ENCODE results near the gene RGL3. TPM values are rescaled to one million over a fixed set of nuclear protein-coding genes. Genes with fewer than 3 reads are reported as not detected.

The RGL3 gene
- polyA plus RNA-seq, 4 donors: 1.1 to 5.6 (median 1.5) TPM; not detected in 1

DNA sequence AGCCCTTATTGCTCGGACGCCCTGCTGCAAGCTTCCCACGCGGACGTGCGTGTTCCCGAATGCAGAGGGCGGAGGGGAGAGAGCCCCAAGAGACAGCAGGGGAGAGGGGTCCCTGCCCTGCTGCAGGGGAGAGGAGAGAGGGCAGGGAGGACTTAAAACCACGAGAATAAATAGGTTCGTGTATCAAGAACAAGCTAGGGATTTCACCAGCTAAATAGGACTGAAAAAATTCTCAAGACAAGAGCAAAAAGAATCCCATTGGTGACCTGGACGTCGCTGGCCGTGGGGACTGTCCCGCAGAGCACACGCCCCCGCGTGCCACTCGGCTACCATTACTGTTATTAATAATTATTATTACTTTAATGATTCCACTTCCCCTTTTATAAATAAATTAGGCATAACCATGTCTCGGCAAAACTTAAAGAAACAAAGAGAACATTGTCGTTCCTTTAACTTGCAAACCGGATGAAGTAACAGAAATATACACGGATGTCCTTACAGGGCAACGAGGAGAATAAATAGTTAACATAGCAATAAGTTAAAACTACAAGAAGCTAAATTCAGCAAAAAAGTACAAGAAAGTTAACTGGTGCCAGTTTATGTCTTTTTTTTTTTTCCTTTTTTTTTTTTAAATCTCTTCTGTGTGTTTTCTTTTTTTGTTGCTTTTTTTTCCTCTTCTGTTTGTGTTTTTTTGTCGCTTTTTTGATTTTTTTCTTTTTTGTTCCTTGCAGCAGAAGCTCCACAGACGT lies 32.9 kb upstream of the RGL3 start:
- Histone ChIP-seq H3K4me1 (ENCODE audit: control insufficient read depth in 3 of 3, insufficient read depth in 2 of 3, low read depth in 1 of 3, low read length in 2 of 3) (peaks cover 0 to 3% (median 0%) of the 10 kb centered on the region in 3 donors), H3K36me3 (ENCODE audit: control insufficient read depth in 3 of 3, insufficient read depth in 2 of 3, low read depth in 1 of 3, low read length in 3 of 3) (peaks cover 10 to 39% (median 11%) of the 10 kb centered on the region in 3 donors), H3K27ac (ENCODE audit: low read depth in 1 of 3, low read length in 2 of 3) (no peak overlapping the region), H3K9me3 (ENCODE audit: control insufficient read depth in 2 of 2, insufficient read depth in 1 of 2, low read depth in 1 of 2, low read length in 1 of 2) (no peaks in the 10 kb centered on the region), H3K27me3 (ENCODE audit: control insufficient read depth in 3 of 3, insufficient read depth in 3 of 3, low read length in 3 of 3) (peaks cover 0 to 3% (median 0%) of the 10 kb centered on the region in 3 donors), H3K4me3 (ENCODE audit: low read depth in 1 of 3, low read length in 3 of 3) (no peak overlapping the region)
- 35 to 37% (median 35%) methylated on average over 23 to 25 of the region's 25 CpGs for WGBS, 3 donors
- FAIRE-seq: no peak
- DNase-seq: no peak

DNA sequence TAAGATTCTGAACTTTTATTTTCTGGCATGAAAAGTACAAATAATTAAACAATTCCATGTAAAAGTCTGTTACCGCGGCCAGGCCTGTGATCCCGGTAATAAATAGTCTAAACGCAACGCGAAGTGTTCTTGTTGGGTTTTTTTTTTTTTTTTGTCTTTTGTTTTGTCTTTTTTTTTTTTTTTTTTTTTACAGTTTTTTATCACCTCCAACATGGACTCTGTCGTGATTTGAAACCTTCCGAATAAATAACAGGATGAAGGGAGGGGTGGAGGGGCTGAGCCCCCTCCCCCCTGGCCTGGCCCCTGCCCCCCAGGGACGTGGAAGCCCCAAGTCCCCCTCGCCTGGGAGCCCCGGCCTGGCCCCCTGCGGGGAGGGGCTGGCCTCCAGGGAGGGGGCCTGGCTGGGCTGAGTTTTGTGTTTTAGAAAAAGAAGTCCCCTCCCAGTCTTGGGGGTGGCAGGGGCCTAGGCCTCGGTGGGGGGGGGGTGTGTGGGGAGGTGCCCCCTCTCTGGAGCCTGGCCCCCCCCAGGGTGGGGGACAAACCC lies 32.3 kb upstream of the RGL3 start:
- Histone ChIP-seq H3K27ac (ENCODE audit: low read depth in 1 of 3, low read length in 2 of 3) (no peak overlapping the region), H3K4me1 (ENCODE audit: control insufficient read depth in 3 of 3, insufficient read depth in 2 of 3, low read depth in 1 of 3, low read length in 2 of 3) (peaks cover 0 to 3% (median 0%) of the 10 kb centered on the region in 3 donors), H3K4me3 (ENCODE audit: low read depth in 1 of 3, low read length in 3 of 3) (no peak overlapping the region), H3K9me3 (ENCODE audit: control insufficient read depth in 2 of 2, insufficient read depth in 1 of 2, low read depth in 1 of 2, low read length in 1 of 2) (no peaks in the 10 kb centered on the region), H3K36me3 (ENCODE audit: control insufficient read depth in 3 of 3, insufficient read depth in 2 of 3, low read depth in 1 of 3, low read length in 3 of 3) (peaks cover 11 to 45% (median 12%) of the 10 kb centered on the region in 3 donors), H3K27me3 (ENCODE audit: control insufficient read depth in 3 of 3, insufficient read depth in 3 of 3, low read length in 3 of 3) (peaks cover 0 to 3% (median 0%) of the 10 kb centered on the region in 3 donors)
- FAIRE-seq (no peak), DNase-seq (no peak)
- WGBS, 3 donors: 20 to 38% (median 32%) methylated on average over 12 to 13 of the region's 13 CpGs

- DNase-seq (no peak), FAIRE-seq (no peak)
- H3K36me3 ChIP-seq (ENCODE audit: control insufficient read depth in 3 of 3, insufficient read depth in 2 of 3, low read depth in 1 of 3, low read length in 3 of 3): peaks cover 11 to 51% (median 14%) of the 10 kb centered on the region in 3 donors
- no peak overlapping the region for H3K27ac ChIP-seq (ENCODE audit: low read depth in 1 of 3, low read length in 2 of 3)
- H3K9me3 ChIP-seq (ENCODE audit: control insufficient read depth in 2 of 2, insufficient read depth in 1 of 2, low read depth in 1 of 2, low read length in 1 of 2): no peaks in the 10 kb centered on the region
- WGBS, 3 donors: 85 to 88% (median 87%) methylated on average over 21 of the region's 21 CpGs
- peaks cover 0 to 3% (median 0%) of the 10 kb centered on the region in 3 donors for H3K4me1 ChIP-seq (ENCODE audit: control insufficient read depth in 3 of 3, insufficient read depth in 2 of 3, low read depth in 1 of 3, low read length in 2 of 3)
- no peak overlapping the region for H3K4me3 ChIP-seq (ENCODE audit: low read depth in 1 of 3, low read length in 3 of 3)
- peaks cover 0 to 3% (median 0%) of the 10 kb centered on the region in 3 donors for H3K27me3 ChIP-seq (ENCODE audit: control insufficient read depth in 3 of 3, insufficient read depth in 3 of 3, low read length in 3 of 3)
These were observed 31.6 kb upstream of the RGL3 start for GRCh38 chr19:11450570-11451326.

- DNase-seq (no peak), FAIRE-seq (no peak)
These were observed 29.9 kb upstream of the RGL3 start for GRCh38 chr19:11448923-11449554.

GRCh38 chr19:11448410-11448809 lies 29.3 kb upstream of the RGL3 start:
- no peaks in the 10 kb centered on the region for H3K27me3 ChIP-seq (ENCODE audit: control insufficient read depth in 3 of 3, insufficient read depth in 3 of 3, low read length in 3 of 3)
- 79 to 87% (median 83%) methylated on average over 13 of the region's 13 CpGs for WGBS, 3 donors
- H3K9me3 ChIP-seq (ENCODE audit: control insufficient read depth in 2 of 2, insufficient read depth in 1 of 2, low read depth in 1 of 2, low read length in 1 of 2): no peaks in the 10 kb centered on the region
- no peak overlapping the region for H3K4me3 ChIP-seq (ENCODE audit: low read depth in 1 of 3, low read length in 3 of 3)
- no peak for DNase-seq
- H3K36me3 ChIP-seq (ENCODE audit: control insufficient read depth in 3 of 3, insufficient read depth in 2 of 3, low read depth in 1 of 3, low read length in 3 of 3): peaks cover 15 to 75% (median 24%) of the 10 kb centered on the region in 3 donors
- FAIRE-seq: no peak
- H3K4me1 ChIP-seq (ENCODE audit: control insufficient read depth in 3 of 3, insufficient read depth in 2 of 3, low read depth in 1 of 3, low read length in 2 of 3): peaks cover 0 to 3% (median 0%) of the 10 kb centered on the region in 3 donors
- H3K27ac ChIP-seq (ENCODE audit: low read depth in 1 of 3, low read length in 2 of 3): no peak overlapping the region

More at GRCh38 chr19:11448923-11449554, 29.9 kb upstream of the RGL3 start:
- Histone ChIP-seq H3K36me3 (ENCODE audit: control insufficient read depth in 3 of 3, insufficient read depth in 2 of 3, low read depth in 1 of 3, low read length in 3 of 3) (peaks cover 14 to 69% (median 24%) of the 10 kb centered on the region in 3 donors), H3K4me1 (ENCODE audit: control insufficient read depth in 3 of 3, insufficient read depth in 2 of 3, low read depth in 1 of 3, low read length in 2 of 3) (peaks cover 0 to 3% (median 0%) of the 10 kb centered on the region in 3 donors), H3K27me3 (ENCODE audit: control insufficient read depth in 3 of 3, insufficient read depth in 3 of 3, low read length in 3 of 3) (peaks cover 0 to 3% (median 0%) of the 10 kb centered on the region in 3 donors), H3K27ac (ENCODE audit: low read depth in 1 of 3, low read length in 2 of 3) (no peak overlapping the region), H3K9me3 (ENCODE audit: control insufficient read depth in 2 of 2, insufficient read depth in 1 of 2, low read depth in 1 of 2, low read length in 1 of 2) (no peaks in the 10 kb centered on the region), H3K4me3 (ENCODE audit: low read depth in 1 of 3, low read length in 3 of 3) (no peak overlapping the region)
- WGBS, 3 donors: 93 to 95% (median 95%) methylated on average over 30 to 31 of the region's 31 CpGs

- Histone ChIP-seq H3K27ac (ENCODE audit: low read depth in 1 of 3, low read length in 2 of 3) (no peak overlapping the region), H3K4me1 (ENCODE audit: control insufficient read depth in 3 of 3, insufficient read depth in 2 of 3, low read depth in 1 of 3, low read length in 2 of 3) (peaks cover 0 to 3% (median 0%) of the 10 kb centered on the region in 3 donors), H3K36me3 (ENCODE audit: control insufficient read depth in 3 of 3, insufficient read depth in 2 of 3, low read depth in 1 of 3, low read length in 3 of 3) (peaks cover 15 to 83% (median 24%) of the 10 kb centered on the region in 3 donors), H3K4me3 (ENCODE audit: low read depth in 1 of 3, low read length in 3 of 3) (no peak overlapping the region), H3K9me3 (ENCODE audit: control insufficient read depth in 2 of 2, insufficient read depth in 1 of 2, low read depth in 1 of 2, low read length in 1 of 2) (no peaks in the 10 kb centered on the region), H3K27me3 (ENCODE audit: control insufficient read depth in 3 of 3, insufficient read depth in 3 of 3, low read length in 3 of 3) (no peaks in the 10 kb centered on the region)
- FAIRE-seq: no peak
- WGBS, 3 donors: 89 to 92% (median 90%) methylated on average over 29 to 35 of the region's 35 CpGs
- no peak for DNase-seq
These were observed 28.5 kb upstream of the RGL3 start for GRCh38 chr19:11447347-11448262.

DNA sequence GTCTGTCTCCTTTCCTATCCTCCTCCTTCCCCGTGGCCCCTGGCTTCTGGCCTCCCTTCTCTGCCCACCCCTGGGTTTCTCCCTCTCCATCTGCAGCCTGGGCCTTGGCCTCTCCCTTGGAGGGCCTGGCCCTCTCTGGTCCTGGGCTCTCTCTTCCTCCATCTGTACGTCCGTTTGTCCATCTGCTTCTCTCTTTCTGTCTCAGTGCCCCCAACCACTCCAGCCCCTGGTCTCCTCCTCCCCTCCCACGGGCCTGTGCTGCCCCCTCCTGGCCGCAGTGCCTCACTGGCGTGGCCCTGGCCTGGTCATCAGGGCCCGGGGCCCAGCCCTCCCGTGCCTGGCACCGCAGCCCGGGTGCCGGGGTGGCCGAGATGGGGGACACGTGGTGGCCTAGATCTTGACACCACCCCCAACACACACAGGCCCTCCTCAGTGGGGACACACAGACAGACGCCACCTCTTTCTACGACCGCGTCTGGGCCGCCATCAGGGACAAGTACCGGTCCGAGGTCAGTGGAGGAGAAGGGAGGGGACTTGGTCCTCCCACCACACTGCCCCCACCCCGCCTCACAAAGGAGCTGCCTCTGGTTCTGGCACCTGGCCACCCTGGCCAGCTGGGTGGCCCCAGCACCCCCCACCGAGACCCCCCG lies 27.7 kb upstream of the RGL3 start:
- Histone ChIP-seq H3K4me3 (ENCODE audit: low read depth in 1 of 3, low read length in 3 of 3) (no peak overlapping the region), H3K4me1 (ENCODE audit: control insufficient read depth in 3 of 3, insufficient read depth in 2 of 3, low read depth in 1 of 3, low read length in 2 of 3) (peaks cover 0 to 3% (median 0%) of the 10 kb centered on the region in 3 donors), H3K9me3 (ENCODE audit: control insufficient read depth in 2 of 2, insufficient read depth in 1 of 2, low read depth in 1 of 2, low read length in 1 of 2) (no peaks in the 10 kb centered on the region), H3K27me3 (ENCODE audit: control insufficient read depth in 3 of 3, insufficient read depth in 3 of 3, low read length in 3 of 3) (no peaks in the 10 kb centered on the region), H3K36me3 (ENCODE audit: control insufficient read depth in 3 of 3, insufficient read depth in 2 of 3, low read depth in 1 of 3, low read length in 3 of 3) (peaks cover 18 to 91% (median 24%) of the 10 kb centered on the region in 3 donors), H3K27ac (ENCODE audit: low read depth in 1 of 3, low read length in 2 of 3) (no peak overlapping the region)
- no peak for FAIRE-seq
- DNase-seq: peak; percentile 20 to 51
- WGBS, 3 donors: 70 to 74% (median 73%) methylated on average over 19 to 23 of the region's 23 CpGs

Measured in small intestine (tissue), 7 donors.